NCI-H345 treated with DMSO at 0.1 percent for 48 hours (cell line): ENCODE measurements around the gene FANK1.
"Not testable (repeated sequence)": the region's sequence is repeated elsewhere in the genome, so short reads cannot be mapped to it uniquely, and the experiment has no call there.

Source experiments
- DNase-seq: peaks from one replicate; lab custom pipeline; 2025; ENCODE audit not compliant: unreplicated experiment; lab: John Stamatoyannopoulos, UW

Gene FANK1

GRCh38 chr10:125926247-125926646, 29.9 kb downstream of the FANK1 start:
- DNase-seq, result no peak

GRCh38 chr10:125927265-125927664, 30.9 kb downstream of the FANK1 start:
- not testable (repeated sequence) for DNase-seq

- DNase-seq, result no peak
Measured at GRCh38 chr10:125928928-125929585, 32.7 kb downstream of the FANK1 start.

GRCh38 chr10:125929618-125930017, 33.3 kb downstream of the FANK1 start:
- no peak for DNase-seq

GRCh38 chr10:125933693-125934092, 37.3 kb downstream of the FANK1 start:
- DNase-seq, result no peak

- no peak for DNase-seq
Measured at GRCh38 chr10:125936331-125936730, 40.0 kb downstream of the FANK1 start.

- no peak for DNase-seq
Measured at GRCh38 chr10:125940515-125940914, 44.2 kb downstream of the FANK1 start.

GRCh38 chr10:125951290-125951689, 54.9 kb downstream of the FANK1 start:
- no peak for DNase-seq

GRCh38 chr10:125953778-125954385, 57.5 kb downstream of the FANK1 start:
- no peak for DNase-seq

GRCh38 chr10:125955766-125956165, 59.4 kb downstream of the FANK1 start:
- DNase-seq, result no peak

GRCh38 chr10:125961743-125962142, 65.4 kb downstream of the FANK1 start:
- no peak for DNase-seq

GRCh38 chr10:125962200-125962599, 65.8 kb downstream of the FANK1 start:
- DNase-seq, result no peak

- no peak for DNase-seq
Measured at GRCh38 chr10:125964558-125964957, 68.2 kb downstream of the FANK1 start.

GRCh38 chr10:125967533-125967932, 71.2 kb downstream of the FANK1 start:
- no peak for DNase-seq

GRCh38 chr10:125970077-125970630, 73.8 kb downstream of the FANK1 start:
- DNase-seq, result not testable (repeated sequence)

- no peak for DNase-seq
Measured at GRCh38 chr10:125976960-125977605, 80.7 kb downstream of the FANK1 start.

GRCh38 chr10:125979976-125980375, 83.6 kb downstream of the FANK1 start:
- no peak for DNase-seq

GRCh38 chr10:125980521-125981035, 84.2 kb downstream of the FANK1 start:
- no peak for DNase-seq

GRCh38 chr10:125982260-125982948, 86.0 kb downstream of the FANK1 start:
- peak; percentile 26 for DNase-seq

GRCh38 chr10:125983161-125983560, 86.8 kb downstream of the FANK1 start:
- DNase-seq, result no peak

- no peak for DNase-seq
Measured at GRCh38 chr10:125983656-125984055, 87.3 kb downstream of the FANK1 start.
